Sigmoid colon (tissue), 7 donors: ENCODE data around the gene RASIP1. TPM values are rescaled to one million over a fixed set of nuclear protein-coding genes. Genes with fewer than 3 reads are reported as not detected.

Experiments
- DNase-seq: peaks from one replicate; pipeline ENCODE4 v3.0.0-alpha.2; 2019
- H3K27ac ChIP-seq, 4 donors: fragments of 200-600 bp; sonication (generic); one replicate each; pipeline ENCODE4 v1.5.1; 2016 to 2019; ENCODE audit warnings: mild to moderate bottlenecking in 1 of 4
- H3K27me3 ChIP-seq, 3 donors: fragments of 200-600 bp; sonication (generic); one replicate each; pipeline ENCODE4 v1.5.1; 2019; ENCODE audit warnings: mild to moderate bottlenecking in 1 of 3
- H3K36me3 ChIP-seq, 4 donors: fragments of 200-600 bp; sonication (generic); one replicate each; pipeline ENCODE4 v1.5.1; 2016 to 2019
- H3K4me1 ChIP-seq, 4 donors: fragments of 200-600 bp; sonication (generic); one replicate each; pipeline ENCODE4 v1.5.1; 2017 to 2019
- H3K4me3 ChIP-seq, 4 donors: fragments of 200-600 bp; sonication (generic); one replicate each; pipeline ENCODE4 v1.5.1; 2017 to 2019; ENCODE audit warnings: mild to moderate bottlenecking in 2 of 4, moderate library complexity in 1 of 4
- H3K9me3 ChIP-seq, 4 donors: fragments of 200-600 bp in 3 of 4; sonication (generic) in 3 of 4; one replicate each; pipeline versions ENCODE4 v1.5.1 to v1.6.1; 2013 to 2019
- EP300 ChIP-seq, 4 donors: sonication (generic); formaldehyde crosslinking; IDR thresholded peaks; one replicate each; pipeline ENCODE4 v1.6.1; 2017; ENCODE audit warnings: antibody characterized with exemption in 4 of 4
- POLR2A ChIP-seq, 2 donors: fragments of 450-650 bp; IDR thresholded peaks; one replicate each; pipeline ENCODE4 v1.6.1; 2016; ENCODE audit warnings: antibody characterized with exemption in 2 of 2, mild to moderate bottlenecking in 2 of 2, moderate library complexity in 2 of 2
- POLR2AphosphoS5 ChIP-seq, 4 donors: sonication (generic); formaldehyde crosslinking; IDR thresholded peaks; one replicate each; pipeline ENCODE4 v1.6.1; 2017; ENCODE audit warnings: antibody characterized with exemption in 4 of 4
- WGBS, 2 donors: extraction: QIAGEN DNeasy Blood & Tissue Kit; methylation state at CpG; one replicate each; pipeline ENCODE4 v1.1.7; 2013; 5-methylcytosine and 5-hydroxymethylcytosine counted together
- intact Hi-C: fragments of 100-400 bp; cut with DNase I; formaldehyde crosslinking; loops from one replicate; pipeline ENCODE4 v1.15.1; 2023
- polyA plus RNA-seq, 3 donors: library from polyadenylated mRNA; stranded (reverse); fragments of 200-250 nt; gene quantifications; one replicate each; pipeline ENCODE4 v1.2.3, GENCODE V29; 2013
- total RNA-seq, 4 donors: library from RNA; depleted of rRNA; stranded (reverse); fragments of >200 nt; gene quantifications; one replicate each; pipeline ENCODE4 v1.1.0, GENCODE V29; 2016
- TF ChIP-seq, protein P1 (sequence below), 4 experiments: fragments of 450-650 bp in 3 of 4; fragments of 200-600 bp in 1 of 4; IDR thresholded peaks; one replicate each; pipeline ENCODE4 v1.5.1; 2016 to 2019; ENCODE audit warnings: antibody characterized with exemption in 4 of 4, mild to moderate bottlenecking in 3 of 4, moderate library complexity in 2 of 4
- donor health status: healthy with polysubstance abuse.
- donor health status: Bipolar disorder and iron deficiency.
- donor health status: healthy.

The RASIP1 gene
- total and polyA plus RNA-seq, 7 donors: 0.69 to 11.4 (median 6.0) TPM

DNA sequence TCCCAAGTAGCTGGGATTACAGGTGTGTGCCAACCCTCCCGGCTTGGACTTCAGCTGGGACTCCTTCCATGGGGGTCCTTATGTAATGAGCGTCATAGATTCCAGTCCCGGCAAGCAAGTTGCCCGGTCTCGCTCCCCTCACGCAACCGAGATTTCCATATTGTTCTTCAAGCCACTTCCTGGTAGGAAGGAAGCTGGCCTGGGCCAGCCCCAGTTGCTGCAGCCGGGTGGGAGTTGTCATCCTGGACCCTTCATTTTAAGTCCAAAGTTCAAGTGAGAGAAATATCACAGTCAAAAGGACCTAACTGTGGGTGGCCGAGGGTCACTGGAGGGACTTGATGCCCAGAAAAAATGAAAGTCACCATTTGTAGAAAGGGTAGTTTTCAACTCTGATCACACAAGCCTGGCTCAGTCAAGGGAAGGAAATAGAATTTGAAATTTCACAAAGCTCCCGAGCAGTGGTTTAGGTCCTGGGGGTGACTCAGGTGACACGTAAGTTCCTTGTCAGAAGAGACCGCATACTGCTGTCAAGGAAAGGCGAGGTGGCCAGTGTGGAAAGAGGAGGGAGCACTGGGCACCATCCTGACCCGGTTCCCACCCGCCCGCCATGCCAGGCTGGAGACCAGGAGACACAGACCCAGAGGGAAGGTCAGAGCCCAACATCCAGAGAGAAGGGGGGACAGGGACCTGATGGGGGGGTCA, 20.2 kb upstream of the RASIP1 start:
- peaks cover 0 to 6% (median 0%) of the 10 kb centered on the region in 3 donors for H3K27me3 ChIP-seq
- H3K4me1 ChIP-seq: no peaks in the 10 kb centered on the region
- intact Hi-C loops: no loop called here
- 47 to 54% methylated on average over 16 of the region's 16 CpGs for WGBS, 2 donors
- no peaks in the 10 kb centered on the region for H3K36me3 ChIP-seq
- H3K4me3 ChIP-seq: no peak overlapping the region
- H3K9me3 ChIP-seq: no peaks in the 10 kb centered on the region
- peak overlapping the region in 1 of 4 donors; percentile 42 for H3K27ac ChIP-seq
- DNase-seq: no peak
- TF ChIP-seq, protein P1, sequence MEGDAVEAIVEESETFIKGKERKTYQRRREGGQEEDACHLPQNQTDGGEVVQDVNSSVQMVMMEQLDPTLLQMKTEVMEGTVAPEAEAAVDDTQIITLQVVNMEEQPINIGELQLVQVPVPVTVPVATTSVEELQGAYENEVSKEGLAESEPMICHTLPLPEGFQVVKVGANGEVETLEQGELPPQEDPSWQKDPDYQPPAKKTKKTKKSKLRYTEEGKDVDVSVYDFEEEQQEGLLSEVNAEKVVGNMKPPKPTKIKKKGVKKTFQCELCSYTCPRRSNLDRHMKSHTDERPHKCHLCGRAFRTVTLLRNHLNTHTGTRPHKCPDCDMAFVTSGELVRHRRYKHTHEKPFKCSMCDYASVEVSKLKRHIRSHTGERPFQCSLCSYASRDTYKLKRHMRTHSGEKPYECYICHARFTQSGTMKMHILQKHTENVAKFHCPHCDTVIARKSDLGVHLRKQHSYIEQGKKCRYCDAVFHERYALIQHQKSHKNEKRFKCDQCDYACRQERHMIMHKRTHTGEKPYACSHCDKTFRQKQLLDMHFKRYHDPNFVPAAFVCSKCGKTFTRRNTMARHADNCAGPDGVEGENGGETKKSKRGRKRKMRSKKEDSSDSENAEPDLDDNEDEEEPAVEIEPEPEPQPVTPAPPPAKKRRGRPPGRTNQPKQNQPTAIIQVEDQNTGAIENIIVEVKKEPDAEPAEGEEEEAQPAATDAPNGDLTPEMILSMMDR (IDR thresholded peaks at IDR 0.05): no peak
- TF ChIP-seq EP300 (IDR thresholded peaks at IDR 0.05): no peak
- TF ChIP-seq POLR2AphosphoS5 (IDR thresholded peaks at IDR 0.05): no peak
- no peak for TF ChIP-seq POLR2A (IDR thresholded peaks at IDR 0.05)

- 71 to 84% methylated on average over 14 of the region's 14 CpGs for WGBS, 2 donors
- intact Hi-C loops: no loop called here
These were observed 17.3 kb upstream of the RASIP1 start for GRCh38 chr19:48757741-48758144.

DNA sequence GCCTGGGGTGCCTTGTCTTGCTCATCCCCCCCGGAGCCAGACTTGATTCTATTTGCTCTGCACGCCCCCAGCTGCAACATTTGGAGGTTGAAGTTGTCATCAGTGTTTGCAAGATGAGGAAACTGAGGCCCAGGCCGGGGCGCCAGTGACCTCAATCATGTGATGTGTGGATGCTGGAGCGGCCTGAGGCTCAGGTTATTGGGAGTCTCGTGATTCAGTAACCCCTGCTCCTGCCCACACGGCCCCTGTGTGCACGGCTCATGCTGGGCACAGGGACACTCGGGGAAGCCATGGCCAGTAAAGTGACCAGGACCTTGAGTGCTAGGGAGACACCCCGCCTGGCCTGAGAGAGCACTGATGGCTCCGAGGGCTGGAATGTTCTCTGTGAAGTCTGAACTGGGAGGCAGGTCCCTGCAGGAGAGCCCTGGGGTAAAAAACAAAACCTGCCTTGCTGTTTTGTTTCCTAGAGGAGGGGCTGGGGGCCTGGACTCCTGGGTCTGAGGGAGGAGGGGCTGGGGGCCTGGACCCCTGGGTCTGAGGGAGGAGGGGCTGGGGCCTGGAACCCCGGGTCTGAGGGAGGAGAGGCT, 16.8 kb upstream of the RASIP1 start:
- no peak overlapping the region for H3K27ac ChIP-seq
- H3K4me1 ChIP-seq: peaks cover 0 to 12% (median 11%) of the 10 kb centered on the region in 4 donors
- 76 to 86% methylated on average over 12 of the region's 12 CpGs for WGBS, 2 donors
- H3K4me3 ChIP-seq: no peak overlapping the region
- no peaks in the 10 kb centered on the region for H3K9me3 ChIP-seq
- H3K27me3 ChIP-seq: peaks cover 8 to 21% (median 11%) of the 10 kb centered on the region in 3 donors
- TF ChIP-seq EP300 (IDR thresholded peaks at IDR 0.05): no peak
- no peak for DNase-seq
- intact Hi-C loops: no loop called here
- H3K36me3 ChIP-seq: no peaks in the 10 kb centered on the region

More at GRCh38 chr19:48757741-48758144, 17.3 kb upstream of the RASIP1 start:
- Histone ChIP-seq H3K27ac (no peak overlapping the region), H3K4me3 (no peak overlapping the region), H3K27me3 (peaks cover 4 to 15% (median 6%) of the 10 kb centered on the region in 3 donors), H3K4me1 (peaks cover 0 to 6% (median 5%) of the 10 kb centered on the region in 4 donors), H3K9me3 (no peaks in the 10 kb centered on the region), H3K36me3 (no peaks in the 10 kb centered on the region)
- DNase-seq: no peak
- no peak for TF ChIP-seq POLR2A (IDR thresholded peaks at IDR 0.05)
- TF ChIP-seq, protein P1 (IDR thresholded peaks at IDR 0.05): no peak
- TF ChIP-seq POLR2AphosphoS5 (IDR thresholded peaks at IDR 0.05): no peak
- TF ChIP-seq EP300 (IDR thresholded peaks at IDR 0.05): no peak

- Histone ChIP-seq H3K4me3 (no peak overlapping the region), H3K4me1 (peaks cover 0 to 15% (median 13%) of the 10 kb centered on the region in 4 donors), H3K27me3 (peaks cover 11 to 26% (median 16%) of the 10 kb centered on the region in 3 donors), H3K9me3 (no peaks in the 10 kb centered on the region), H3K27ac (no peak overlapping the region), H3K36me3 (no peaks in the 10 kb centered on the region)
- TF ChIP-seq POLR2AphosphoS5 (IDR thresholded peaks at IDR 0.05): no peak
- TF ChIP-seq POLR2A (IDR thresholded peaks at IDR 0.05): no peak
- no peak for TF ChIP-seq EP300 (IDR thresholded peaks at IDR 0.05)
- TF ChIP-seq, protein P1 (IDR thresholded peaks at IDR 0.05): no peak
- no peak for DNase-seq
- 63 to 87% methylated on average over 9 of the region's 9 CpGs for WGBS, 2 donors
- intact Hi-C loops: no loop called here
These were observed 16.3 kb upstream of the RASIP1 start for GRCh38 chr19:48756686-48757085.

DNA sequence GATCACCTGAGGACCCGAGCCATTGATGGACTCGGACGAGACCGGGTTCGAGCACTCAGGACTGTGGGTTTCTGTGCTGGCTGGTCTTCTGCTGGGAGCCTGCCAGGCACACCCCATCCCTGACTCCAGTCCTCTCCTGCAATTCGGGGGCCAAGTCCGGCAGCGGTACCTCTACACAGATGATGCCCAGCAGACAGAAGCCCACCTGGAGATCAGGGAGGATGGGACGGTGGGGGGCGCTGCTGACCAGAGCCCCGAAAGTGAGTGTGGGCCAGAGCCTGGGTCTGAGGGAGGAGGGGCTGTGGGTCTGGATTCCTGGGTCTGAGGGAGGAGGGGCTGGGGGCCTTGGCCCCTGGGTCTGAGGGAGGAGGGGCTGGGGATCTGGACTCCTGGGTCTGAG, 15.8 kb upstream of the RASIP1 start:
- intact Hi-C loops: no loop called here
- Histone ChIP-seq H3K27me3 (peaks cover 16 to 31% (median 21%) of the 10 kb centered on the region in 3 donors), H3K4me1 (peaks cover 0 to 15% (median 13%) of the 10 kb centered on the region in 4 donors), H3K4me3 (no peak overlapping the region), H3K27ac (no peak overlapping the region), H3K36me3 (no peaks in the 10 kb centered on the region), H3K9me3 (no peaks in the 10 kb centered on the region)
- no peak for DNase-seq
- WGBS, 2 donors: 88 to 92% methylated on average over 11 of the region's 11 CpGs
- no peak for TF ChIP-seq EP300 (IDR thresholded peaks at IDR 0.05)
- TF ChIP-seq POLR2A (IDR thresholded peaks at IDR 0.05): no peak
- TF ChIP-seq POLR2AphosphoS5 (IDR thresholded peaks at IDR 0.05): no peak
- TF ChIP-seq, protein P1 (IDR thresholded peaks at IDR 0.05): no peak
